IMR-90 (cell line): ENCODE measurements around the gene GABRA6. TPM values are rescaled to one million over a fixed set of nuclear protein-coding genes. Genes with fewer than 3 reads are reported as not detected.

Source experiments
- ATAC-seq: fragments of 200-7000 bp; cut with Tn5 transposase; 2 replicates; pipeline ENCODE4 v1.9.1; 2020; ENCODE audit warnings: low read depth, mild to moderate bottlenecking, moderate library complexity
- BruUV-seq: library from RNA; stranded (reverse); fragments of 400-500 nt; replicated peaks from 2 replicates; lab custom pipeline; 2021; lab: Mats Ljungman, UMichigan
- CTCF ChIA-PET: fragments of 300-600 bp; formaldehyde crosslinking; extraction: SDS; loops from one replicate; lab custom pipeline; 2021; ENCODE audit warnings: antibody characterized with exemption; lab: Yijun Ruan, JAX
- POLR2A ChIA-PET: fragments of 300-600 bp; sonication (Branson Sonifier 250); formaldehyde crosslinking; loops from one replicate; lab custom pipeline; 2022; ENCODE audit warnings: antibody characterized with exemption; ENCODE audit not compliant: unreplicated experiment; lab: Charles Lee
- DNase-seq: peaks from one replicate; pipeline ENCODE4 v3.0.0; 2013
- H2AFZ ChIP-seq: replicated peaks from 2 replicates; pipeline ENCODE3; 2013; ENCODE audit warnings: low read length, mild to moderate bottlenecking; ENCODE audit not compliant: poor library complexity
- H2AK5ac ChIP-seq: 2 replicates; pipeline ENCODE4 v1.6.1; 2013; ENCODE audit warnings: low read depth, low read length, inconsistent platforms
- H2AK9ac ChIP-seq: replicated peaks from 2 replicates; pipeline ENCODE3; 2013; ENCODE audit warnings: mild to moderate bottlenecking, low read depth, low read length, moderate library complexity; ENCODE audit not compliant: poor library complexity
- H2BK120ac ChIP-seq: 2 replicates; pipeline ENCODE4 v1.6.1; 2013; ENCODE audit warnings: low read depth, low read length, inconsistent platforms
- H2BK15ac ChIP-seq: 3 replicates; pipeline ENCODE4 v1.6.1; 2013; ENCODE audit warnings: low read depth, low read length, inconsistent platforms
- H2BK20ac ChIP-seq: 2 replicates; pipeline ENCODE4 v1.6.1; 2013; ENCODE audit warnings: low read depth, mild to moderate bottlenecking, inconsistent platforms, low read length, moderate library complexity
- H2BK5ac ChIP-seq: 2 replicates; pipeline ENCODE4 v1.6.1; 2013; ENCODE audit warnings: mild to moderate bottlenecking, low read depth, low read length, inconsistent platforms; ENCODE audit not compliant: poor library complexity, severe bottlenecking
- H3K14ac ChIP-seq: replicated peaks from 2 replicates; pipeline ENCODE4 v1.6.1; 2013; ENCODE audit warnings: low read depth, low read length, inconsistent platforms
- H3K18ac ChIP-seq: 2 replicates; pipeline ENCODE4 v1.6.1; 2013; ENCODE audit warnings: low read depth, low read length, control low read depth
- H3K23ac ChIP-seq: 2 replicates; pipeline ENCODE4 v1.6.1; 2013; ENCODE audit warnings: low read depth, low read length, inconsistent platforms
- H3K27ac ChIP-seq: 2 replicates; pipeline ENCODE4 v1.5.1; 2013; ENCODE audit warnings: mild to moderate bottlenecking, control low read depth, low read length; ENCODE audit not compliant: insufficient read depth
- H3K27me3 ChIP-seq: 2 replicates; pipeline ENCODE4 v1.6.1; 2013; ENCODE audit warnings: low read length; ENCODE audit not compliant: control insufficient read depth, insufficient read depth
- H3K36me3 ChIP-seq: 2 replicates; pipeline ENCODE4 v1.6.1; 2013; ENCODE audit warnings: low read length, mixed read lengths; ENCODE audit not compliant: control insufficient read depth, insufficient read depth
- H3K4ac ChIP-seq: 2 replicates; pipeline ENCODE4 v1.6.1; 2013; ENCODE audit warnings: low read depth, low read length, inconsistent platforms
- H3K4me1 ChIP-seq: 2 replicates; pipeline ENCODE4 v1.6.1; 2013; ENCODE audit warnings: low read length, mixed read lengths; ENCODE audit not compliant: control insufficient read depth, insufficient read depth
- H3K4me2 ChIP-seq: 2 replicates; pipeline ENCODE4 v1.6.1; 2013; ENCODE audit warnings: low read depth, mild to moderate bottlenecking, control low read depth, low read length, moderate library complexity
- H3K4me3 ChIP-seq: 2 replicates; pipeline ENCODE4 v1.5.1; 2013; ENCODE audit warnings: low read depth, mild to moderate bottlenecking, control low read depth, low read length, moderate library complexity; ENCODE audit not compliant: insufficient read depth
- H3K56ac ChIP-seq: 2 replicates; pipeline ENCODE4 v1.6.1; 2013; ENCODE audit warnings: low read length, inconsistent platforms; ENCODE audit not compliant: insufficient read depth; ENCODE audit errors: extremely low read depth
- H3K79me1 ChIP-seq, 2 experiments: 2 replicates each; pipeline ENCODE4 v1.6.1; 2013; ENCODE audit warnings: low read length in 2 of 2, inconsistent platforms in 1 of 2, low read depth in 1 of 2
- H3K9ac ChIP-seq: 2 replicates; pipeline ENCODE4 v1.6.1; 2013; ENCODE audit warnings: low read depth, low read length, control low read depth
- H3K9me1 ChIP-seq: 2 replicates; pipeline ENCODE4 v1.6.1; 2013; ENCODE audit warnings: low read length, inconsistent platforms; ENCODE audit not compliant: insufficient read depth
- H3K9me3 ChIP-seq: 2 replicates; pipeline ENCODE4 v1.6.1; 2013; ENCODE audit warnings: low read length; ENCODE audit not compliant: control insufficient read depth, insufficient read depth
- H4K20me1 ChIP-seq: 2 replicates; pipeline ENCODE4 v1.6.1; 2013; ENCODE audit warnings: low read length, inconsistent platforms; ENCODE audit not compliant: insufficient read depth
- H4K5ac ChIP-seq: 2 replicates; pipeline ENCODE4 v1.6.1; 2013; ENCODE audit warnings: mild to moderate bottlenecking, low read depth, low read length, control low read depth
- H4K8ac ChIP-seq, 2 experiments: 2 replicates each; pipeline ENCODE4 v1.6.1; 2013; ENCODE audit warnings: low read depth in 2 of 2, low read length in 2 of 2, control low read depth in 1 of 2, inconsistent platforms in 1 of 2
- H4K91ac ChIP-seq: 2 replicates; pipeline ENCODE4 v1.6.1; 2013; ENCODE audit warnings: low read depth, low read length, inconsistent platforms; ENCODE audit not compliant: insufficient read depth
- CEBPB ChIP-seq: IDR thresholded peaks from 2 replicates; pipeline ENCODE4 v1.6.1; 2012; ENCODE audit warnings: low read depth, low read length, improper control_type of control experiment
- MAFK ChIP-seq: IDR thresholded peaks from 2 replicates; pipeline ENCODE4 v1.6.1; 2012; ENCODE audit warnings: low read depth, low read length, improper control_type of control experiment
- RFX5 ChIP-seq: IDR thresholded peaks from 2 replicates; pipeline ENCODE4 v1.8.0; 2012; ENCODE audit warnings: low read depth, mild to moderate bottlenecking, low read length, moderate library complexity
- dilution Hi-C: fragments of 300-500 bp; cut with HindIII; formaldehyde crosslinking; loops from one replicate; pipeline ENCODE4 v1.14.3; 2018; ENCODE audit warnings: low sequenced_read_pairs; ENCODE audit not compliant: unreplicated experiment
- in situ Hi-C: fragments of 300-500 bp; cut with MboI; formaldehyde crosslinking; loops from 3 replicates; pipeline ENCODE4 v1.14.3; 2019; ENCODE audit warnings: low sequenced_read_pairs, inconsistent platforms, mixed read lengths
- intact Hi-C: fragments of 100-400 bp; cut with micrococcal nuclease; formaldehyde crosslinking; loops from 2 replicates; pipeline ENCODE4 v1.10.0; 2022
- polyA plus RNA-seq, 3 experiments: library from polyadenylated mRNA; depleted of rRNA; stranded (reverse); fragments of >200 nt; gene quantifications; 2 replicates each; pipeline ENCODE4 v1.2.3, GENCODE V29; 2012; ENCODE audit warnings: low replicate concordance in 1 of 3
- total RNA-seq: library from RNA; depleted of rRNA; stranded (reverse); fragments of >200 nt; gene quantifications from 2 replicates; pipeline ENCODE4 v1.2.3, GENCODE V29; 2012
- TF ChIP-seq, protein P1 (sequence below): fragments of 150-350 bp; IDR thresholded peaks from 2 replicates; pipeline ENCODE4 v1.6.1; 2016; ENCODE audit warnings: low read depth, mild to moderate bottlenecking, low read length, moderate library complexity, borderline replicate concordance
- TF ChIP-seq, protein P2 (sequence below): fragments of 150-350 bp; IDR thresholded peaks from 2 replicates; pipeline ENCODE4 v1.6.1; 2017; ENCODE audit warnings: mild to moderate bottlenecking, antibody characterized with exemption, low read length, low read depth

Gene GABRA6
- total and polyA plus RNA-seq, 2 of the 4 experiments (the other 2 are of a cell fraction), result not detected

- in situ Hi-C loops, result no loop called here
- H3K23ac ChIP-seq, result no peak overlapping the region
- H3K4me2 ChIP-seq, result no peak overlapping the region
- no peak overlapping the region for H3K9ac ChIP-seq
- H4K91ac ChIP-seq, result no peak overlapping the region
- BruUV-seq, result no TSS peak
- no peak overlapping the region for H2BK20ac ChIP-seq
- no peak overlapping the region for H3K4ac ChIP-seq
- POLR2A ChIA-PET, result no interaction called here
- H3K27ac ChIP-seq, result no peak overlapping the region
- no peak for TF ChIP-seq RFX5
- TF ChIP-seq, protein P1, sequence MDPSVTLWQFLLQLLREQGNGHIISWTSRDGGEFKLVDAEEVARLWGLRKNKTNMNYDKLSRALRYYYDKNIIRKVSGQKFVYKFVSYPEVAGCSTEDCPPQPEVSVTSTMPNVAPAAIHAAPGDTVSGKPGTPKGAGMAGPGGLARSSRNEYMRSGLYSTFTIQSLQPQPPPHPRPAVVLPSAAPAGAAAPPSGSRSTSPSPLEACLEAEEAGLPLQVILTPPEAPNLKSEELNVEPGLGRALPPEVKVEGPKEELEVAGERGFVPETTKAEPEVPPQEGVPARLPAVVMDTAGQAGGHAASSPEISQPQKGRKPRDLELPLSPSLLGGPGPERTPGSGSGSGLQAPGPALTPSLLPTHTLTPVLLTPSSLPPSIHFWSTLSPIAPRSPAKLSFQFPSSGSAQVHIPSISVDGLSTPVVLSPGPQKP, result no peak
- TF ChIP-seq MAFK, result no peak
- TF ChIP-seq, protein P2, sequence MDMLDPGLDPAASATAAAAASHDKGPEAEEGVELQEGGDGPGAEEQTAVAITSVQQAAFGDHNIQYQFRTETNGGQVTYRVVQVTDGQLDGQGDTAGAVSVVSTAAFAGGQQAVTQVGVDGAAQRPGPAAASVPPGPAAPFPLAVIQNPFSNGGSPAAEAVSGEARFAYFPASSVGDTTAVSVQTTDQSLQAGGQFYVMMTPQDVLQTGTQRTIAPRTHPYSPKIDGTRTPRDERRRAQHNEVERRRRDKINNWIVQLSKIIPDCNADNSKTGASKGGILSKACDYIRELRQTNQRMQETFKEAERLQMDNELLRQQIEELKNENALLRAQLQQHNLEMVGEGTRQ, result no peak
- no peak for TF ChIP-seq CEBPB
- H3K27me3 ChIP-seq, result no peaks in the 10 kb centered on the region
- H3K4me1 ChIP-seq, result no peaks in the 10 kb centered on the region
- H2AK5ac ChIP-seq, result no peak overlapping the region
- no peak overlapping the region for H4K5ac ChIP-seq
- H2BK5ac ChIP-seq, result no peak overlapping the region
- no peak overlapping the region for H2BK120ac ChIP-seq
- H3K9me1 ChIP-seq, result no peaks in the 10 kb centered on the region
- no peak overlapping the region for H3K56ac ChIP-seq
- H3K36me3 ChIP-seq, result no peaks in the 10 kb centered on the region
- no peaks in the 10 kb centered on the region for H3K79me1 ChIP-seq
- no peak overlapping the region for H3K4me3 ChIP-seq
- intact Hi-C loops, result no loop called here
- H3K18ac ChIP-seq, result no peak overlapping the region
- CTCF ChIA-PET, result no interaction called here
- H4K8ac ChIP-seq, result no peak overlapping the region
- no peak overlapping the region for H2AK9ac ChIP-seq
- no peaks in the 10 kb centered on the region for H4K20me1 ChIP-seq
- H2BK15ac ChIP-seq, result no peak overlapping the region
- ATAC-seq (no peak), DNase-seq (no peak)
- no peak overlapping the region for H2AFZ ChIP-seq
- no peak overlapping the region for H3K14ac ChIP-seq
- H3K9me3 ChIP-seq, result peaks cover 6% of the 10 kb centered on the region
- dilution Hi-C loops, result no loop called here
Observed at GRCh38 chr5:161663431-161663830, 22.1 kb upstream of the GABRA6 start.
